Endothelial cell of umbilical vein (primary cell): ENCODE measurements around the gene TSPAN1. TPM values are rescaled to one million over a fixed set of nuclear protein-coding genes. Genes with fewer than 3 reads are reported as not detected.

ENCODE experiments used
- BruUV-seq: library from RNA; stranded (reverse); fragments of 400-500 nt; replicated peaks from 2 replicates; lab custom pipeline; 2021; lab: Mats Ljungman, UMichigan
- CTCF ChIA-PET: fragments of 300-600, 350-600 bp; sonication (Branson Sonifier 250); formaldehyde crosslinking; loops from one replicate; lab custom pipeline; 2021; ENCODE audit warnings: antibody characterized with exemption, inconsistent platforms; lab: Charles Lee
- POLR2A ChIA-PET: fragments of 300-600, 350-600 bp; sonication (Branson Sonifier 250); formaldehyde crosslinking; loops from one replicate; lab custom pipeline; 2021; ENCODE audit warnings: antibody characterized with exemption, inconsistent platforms; lab: Charles Lee
- DNase-seq: peaks from one replicate; pipeline ENCODE4 v3.0.0-alpha.2; 2011; ENCODE audit warnings: low read depth, low spot score
- FAIRE-seq: peaks from 2 replicates; lab custom pipeline; 2011; peaks lifted over from hg19 to GRCh38; lab: Jason Lieb, UNC
- H2AFZ ChIP-seq: 2 replicates; pipeline ENCODE4 v1.6.0; 2012; ENCODE audit warnings: low read depth, low read length, control low read depth, inconsistent platforms
- H3K27ac ChIP-seq: 2 replicates; pipeline ENCODE4 v1.5.1; 2011; ENCODE audit warnings: low read depth, mild to moderate bottlenecking, control low read depth, low read length, moderate library complexity; ENCODE audit not compliant: insufficient read depth
- H3K27me3 ChIP-seq, 2 experiments: 2 replicates each; pipeline versions ENCODE4 v1.6.0 to v1.6.1; 2011; ENCODE audit warnings: low read length in 2 of 2, mixed read lengths in 1 of 2; ENCODE audit not compliant: control insufficient read depth in 2 of 2, insufficient read depth in 2 of 2
- H3K36me3 ChIP-seq, 2 experiments: 2 replicates in 1 of 2; 3 replicates in 1 of 2; pipeline ENCODE4 v1.5.1; 2011; ENCODE audit warnings: low read length in 2 of 2, mild to moderate bottlenecking in 1 of 2, moderate library complexity in 1 of 2; ENCODE audit not compliant: control insufficient read depth in 2 of 2, insufficient read depth in 2 of 2; ENCODE audit errors: extremely low read depth in 1 of 2
- H3K4me1 ChIP-seq: 3 replicates; pipeline ENCODE4 v1.5.1; 2011; ENCODE audit warnings: mild to moderate bottlenecking, low read length; ENCODE audit not compliant: control insufficient read depth, insufficient read depth; ENCODE audit errors: extremely low read depth
- H3K4me2 ChIP-seq: 2 replicates; pipeline ENCODE4 v1.6.1; 2011; ENCODE audit warnings: low read length, control low read depth, mixed read lengths; ENCODE audit not compliant: insufficient read depth
- H3K4me3 ChIP-seq, 3 experiments: fragments of 200-600 bp in 1 of 3; sonication (generic), shearing (Covaris generic) in 1 of 3; replicated peaks in 1 of 3; 2 replicates each; pipeline ENCODE4 v1.5.1; 2011 to 2016; ENCODE audit warnings: control low read depth in 3 of 3, low read length in 3 of 3, mild to moderate bottlenecking in 2 of 3, inconsistent platforms in 1 of 3, low read depth in 1 of 3, moderate library complexity in 1 of 3; ENCODE audit not compliant: insufficient read depth in 1 of 3
- H3K79me2 ChIP-seq: 2 replicates; pipeline ENCODE4 v1.6.0; 2012; ENCODE audit warnings: low read length, inconsistent platforms; ENCODE audit not compliant: control insufficient read depth, insufficient read depth
- H3K9ac ChIP-seq: replicated peaks from 2 replicates; pipeline ENCODE3; 2011; ENCODE audit warnings: low read length, control low read depth; ENCODE audit not compliant: insufficient read depth; ENCODE audit errors: extremely low read depth
- H3K9me1 ChIP-seq: replicated peaks from 3 replicates; pipeline ENCODE4 v1.6.0; 2011; ENCODE audit warnings: mild to moderate bottlenecking, low read length; ENCODE audit not compliant: control insufficient read depth, insufficient read depth; ENCODE audit errors: extremely low read depth
- H3K9me3 ChIP-seq: replicated peaks from 2 replicates; pipeline ENCODE4 v1.5.1; 2012; ENCODE audit warnings: low read length, inconsistent platforms; ENCODE audit not compliant: control insufficient read depth, insufficient read depth
- H4K20me1 ChIP-seq: replicated peaks from 2 replicates; pipeline ENCODE3; 2011; ENCODE audit warnings: mild to moderate bottlenecking, low read length; ENCODE audit not compliant: control insufficient read depth, insufficient read depth; ENCODE audit errors: extremely low read depth
- EZH2 ChIP-seq: IDR thresholded peaks from 2 replicates; pipeline ENCODE4 v1.6.1; 2012; ENCODE audit warnings: borderline replicate concordance, low read depth, mild to moderate bottlenecking, moderate library complexity, low read length, inconsistent platforms; ENCODE audit not compliant: severe bottlenecking
- FOS ChIP-seq: IDR thresholded peaks from 2 replicates; pipeline ENCODE4 v1.6.1; 2011; ENCODE audit warnings: mild to moderate bottlenecking, low read length, moderate library complexity, borderline replicate concordance; ENCODE audit not compliant: insufficient read depth
- GATA2 ChIP-seq: IDR thresholded peaks from 2 replicates; pipeline ENCODE4 v1.7.0; 2011; ENCODE audit warnings: low read depth, mild to moderate bottlenecking, moderate library complexity, mixed read lengths, low read length; ENCODE audit not compliant: insufficient read length, insufficient read depth
- JUN ChIP-seq: IDR thresholded peaks from 2 replicates; pipeline ENCODE4 v1.6.1; 2011; ENCODE audit warnings: borderline replicate concordance, low read depth; ENCODE audit not compliant: insufficient read length, insufficient read depth
- MYC ChIP-seq: IDR thresholded peaks from one replicate; pipeline ENCODE4 v1.6.1; 2011; ENCODE audit warnings: mild to moderate bottlenecking, low read depth, low read length
- POLR2A ChIP-seq: IDR thresholded peaks from 2 replicates; pipeline ENCODE4 v1.6.1; 2012; ENCODE audit warnings: low read depth, mild to moderate bottlenecking, control low read depth, low read length
- POLR2AphosphoS5 ChIP-seq: IDR thresholded peaks from 2 replicates; pipeline ENCODE4 v1.6.1; 2012; ENCODE audit warnings: low read depth, mild to moderate bottlenecking, control low read depth, low read length, moderate library complexity; ENCODE audit not compliant: insufficient read depth
- dilution Hi-C: fragments of 300-500 bp; cut with MboI; formaldehyde crosslinking; loops from one replicate; pipeline ENCODE4 v1.15.0; 2019; ENCODE audit warnings: low sequenced_read_pairs; ENCODE audit not compliant: extremely low pct_ligation_motif_present
- intact Hi-C: fragments of 100-400 bp; cut with micrococcal nuclease; formaldehyde crosslinking; loops from one replicate; pipeline ENCODE4 v1.10.0; 2022
- polyA plus RNA-seq, 4 experiments: library from polyadenylated mRNA; depleted of rRNA in 3 of 4; stranded (reverse) in 3 of 4; unstranded in 1 of 4; fragments of >200 nt; gene quantifications; 2 replicates each; pipeline versions ENCODE4 v1.2.1 to v1.2.3, GENCODE V29; 2011 to 2012; ENCODE audit warnings: missing spikeins in 1 of 4
- total RNA-seq: library from RNA; stranded (reverse); gene quantifications from 2 replicates; pipeline ENCODE4 v1.2.3, GENCODE V29; 2021
- TF ChIP-seq, protein P1 (sequence below), 2 donors: IDR thresholded peaks; 1 replicate in 1 of 2; 2 replicates in 1 of 2; pipeline ENCODE4 v1.5.1; 2011; ENCODE audit warnings: low read length in 2 of 2, mild to moderate bottlenecking in 2 of 2, moderate library complexity in 2 of 2, control low read depth in 1 of 2, inconsistent platforms in 1 of 2, low read depth in 1 of 2; ENCODE audit not compliant: insufficient read depth in 1 of 2; ENCODE audit errors: extremely low read depth in 1 of 2
- TF ChIP-seq, protein P2 (sequence below): IDR thresholded peaks from 2 replicates; pipeline ENCODE4 v1.6.1; 2011; ENCODE audit not compliant: insufficient read depth, insufficient read length

The TSPAN1 gene
- total and polyA plus RNA-seq, 2 donors (not counting 3 experiments of a cell fraction or from before 2014, with no cell fraction given) = 0.65 to 0.88 TPM

DNA sequence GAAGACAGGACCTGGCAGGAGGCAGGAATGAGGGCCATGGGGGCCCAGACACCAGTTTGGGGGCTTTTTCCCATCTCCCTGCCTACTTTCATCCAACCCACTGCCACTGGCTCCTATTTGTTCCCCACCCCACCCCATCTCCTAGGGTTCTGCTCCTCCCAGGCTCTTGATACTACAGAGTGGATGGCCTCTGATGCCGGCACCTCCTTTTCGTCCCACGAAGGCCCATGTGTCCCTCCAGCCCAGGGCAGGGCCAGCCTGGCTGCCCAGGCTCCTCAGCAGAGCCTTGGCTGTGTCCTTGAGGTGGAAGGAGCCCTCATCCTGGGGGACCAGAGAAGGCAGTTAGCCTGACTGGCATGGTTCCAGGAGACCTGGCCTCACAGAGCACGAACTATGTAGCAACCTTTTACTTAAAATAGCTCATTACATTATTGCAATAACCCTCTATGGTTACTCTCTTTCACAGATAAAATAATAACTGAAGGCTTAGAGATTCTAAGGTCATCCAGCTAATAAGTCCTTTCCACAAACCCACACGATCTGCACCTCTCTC is 19.8 kb downstream of the TSPAN1 start:
- peaks cover 0 to 24% of the 10 kb centered on the region in 2 experiments for H3K36me3 ChIP-seq
- BruUV-seq = no TSS peak
- no peak overlapping the region for H3K4me3 ChIP-seq
- CTCF ChIA-PET = interaction anchor here (6.4 kb wide), 1 partner anchor 29 kb away, joined by 35 read pairs; no protein-coding TSS in a partner anchor
- no peaks in the 10 kb centered on the region for H4K20me1 ChIP-seq
- DNase-seq (no peak), FAIRE-seq (no peak)
- intact Hi-C loops (no loop called here), dilution Hi-C loops (loop anchor here (25.0 kb wide), 1 partner anchor 157 kb away; no protein-coding TSS in a partner anchor)
- no peaks in the 10 kb centered on the region for H3K27me3 ChIP-seq
- no peaks in the 10 kb centered on the region for H3K9me3 ChIP-seq
- no peak overlapping the region for H3K27ac ChIP-seq
- no peak overlapping the region for H2AFZ ChIP-seq
- H3K9ac ChIP-seq = no peak overlapping the region
- TF ChIP-seq JUN (no peak), GATA2 (no peak), MYC (no peak), EZH2 (no peak), POLR2A (no peak), FOS (no peak), POLR2AphosphoS5 (no peak)
- TF ChIP-seq, protein P1, sequence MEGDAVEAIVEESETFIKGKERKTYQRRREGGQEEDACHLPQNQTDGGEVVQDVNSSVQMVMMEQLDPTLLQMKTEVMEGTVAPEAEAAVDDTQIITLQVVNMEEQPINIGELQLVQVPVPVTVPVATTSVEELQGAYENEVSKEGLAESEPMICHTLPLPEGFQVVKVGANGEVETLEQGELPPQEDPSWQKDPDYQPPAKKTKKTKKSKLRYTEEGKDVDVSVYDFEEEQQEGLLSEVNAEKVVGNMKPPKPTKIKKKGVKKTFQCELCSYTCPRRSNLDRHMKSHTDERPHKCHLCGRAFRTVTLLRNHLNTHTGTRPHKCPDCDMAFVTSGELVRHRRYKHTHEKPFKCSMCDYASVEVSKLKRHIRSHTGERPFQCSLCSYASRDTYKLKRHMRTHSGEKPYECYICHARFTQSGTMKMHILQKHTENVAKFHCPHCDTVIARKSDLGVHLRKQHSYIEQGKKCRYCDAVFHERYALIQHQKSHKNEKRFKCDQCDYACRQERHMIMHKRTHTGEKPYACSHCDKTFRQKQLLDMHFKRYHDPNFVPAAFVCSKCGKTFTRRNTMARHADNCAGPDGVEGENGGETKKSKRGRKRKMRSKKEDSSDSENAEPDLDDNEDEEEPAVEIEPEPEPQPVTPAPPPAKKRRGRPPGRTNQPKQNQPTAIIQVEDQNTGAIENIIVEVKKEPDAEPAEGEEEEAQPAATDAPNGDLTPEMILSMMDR (IDR thresholded peaks at IDR 0.05; ENCODE audit: extremely low read depth in 1 of 2, insufficient read depth in 1 of 2, low read depth in 1 of 2, low read length in 2 of 2) = no peak
- TF ChIP-seq, protein P2, sequence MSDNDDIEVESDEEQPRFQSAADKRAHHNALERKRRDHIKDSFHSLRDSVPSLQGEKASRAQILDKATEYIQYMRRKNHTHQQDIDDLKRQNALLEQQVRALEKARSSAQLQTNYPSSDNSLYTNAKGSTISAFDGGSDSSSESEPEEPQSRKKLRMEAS = no peak
- H3K4me2 ChIP-seq = no peak overlapping the region
- peaks cover 8% of the 10 kb centered on the region for H3K4me1 ChIP-seq
- no peaks in the 10 kb centered on the region for H3K9me1 ChIP-seq
- POLR2A ChIA-PET = no interaction called here
- H3K79me2 ChIP-seq = no peaks in the 10 kb centered on the region
